Activated CD4-positive, alpha-beta T cell treated with anti-CD3 and anti-CD28 coated beads, Interleukin-2, amount 10 ng/mL, durations not matched to agents 7 days and 5 days (primary cell): Measurements from ENCODE around the gene FKBP15. TPM values are rescaled to one million over a fixed set of nuclear protein-coding genes. Genes with fewer than 3 reads are reported as not detected.
"Not testable (repeated sequence)": the region's sequence is repeated elsewhere in the genome, so short reads cannot be mapped to it uniquely, and the experiment has no call there.

ENCODE experiments used
- CTCF ChIA-PET: fragments of 350-600 bp; sonication (Branson Sonifier 250); formaldehyde crosslinking; loops from one replicate; lab custom pipeline; 2021; ENCODE audit warnings: antibody characterized with exemption; lab: Charles Lee
- POLR2A ChIA-PET: fragments of 350-600 bp; sonication (Branson Sonifier 250); formaldehyde crosslinking; loops from one replicate; lab custom pipeline; 2021; ENCODE audit warnings: antibody characterized with exemption; lab: Charles Lee
- DNase-seq: peaks from one replicate; pipeline ENCODE4 v3.0.0-alpha.2; 2020
- H3K27ac Mint-ChIP-seq: one replicate; pipeline ENCODE4 v1.8.0; 2021; ENCODE audit warnings: mild to moderate bottlenecking, moderate library complexity, mixed read lengths
- H3K27me3 Mint-ChIP-seq: one replicate; pipeline ENCODE4 v1.8.0; 2021; ENCODE audit warnings: mixed read lengths
- H3K36me3 Mint-ChIP-seq: one replicate; pipeline ENCODE4 v1.8.0; 2021; ENCODE audit warnings: low read depth, mixed read lengths
- H3K4me1 Mint-ChIP-seq: one replicate; pipeline ENCODE4 v1.8.0; 2021; ENCODE audit warnings: mixed read lengths
- H3K4me3 Mint-ChIP-seq: one replicate; pipeline ENCODE4 v1.8.0; 2021; ENCODE audit warnings: mild to moderate bottlenecking, moderate library complexity, mixed read lengths
- H3K9me3 Mint-ChIP-seq: one replicate; pipeline ENCODE4 v1.8.0; 2021; ENCODE audit warnings: mixed read lengths
- total RNA-seq, 2 experiments: library from RNA; stranded (reverse); gene quantifications; one replicate each; pipeline ENCODE4 v1.2.3, GENCODE V29; 2021

FKBP15 gene
- total RNA-seq, 2 experiments from 2014 or later: 33.6 to 39.3 TPM

DNA sequence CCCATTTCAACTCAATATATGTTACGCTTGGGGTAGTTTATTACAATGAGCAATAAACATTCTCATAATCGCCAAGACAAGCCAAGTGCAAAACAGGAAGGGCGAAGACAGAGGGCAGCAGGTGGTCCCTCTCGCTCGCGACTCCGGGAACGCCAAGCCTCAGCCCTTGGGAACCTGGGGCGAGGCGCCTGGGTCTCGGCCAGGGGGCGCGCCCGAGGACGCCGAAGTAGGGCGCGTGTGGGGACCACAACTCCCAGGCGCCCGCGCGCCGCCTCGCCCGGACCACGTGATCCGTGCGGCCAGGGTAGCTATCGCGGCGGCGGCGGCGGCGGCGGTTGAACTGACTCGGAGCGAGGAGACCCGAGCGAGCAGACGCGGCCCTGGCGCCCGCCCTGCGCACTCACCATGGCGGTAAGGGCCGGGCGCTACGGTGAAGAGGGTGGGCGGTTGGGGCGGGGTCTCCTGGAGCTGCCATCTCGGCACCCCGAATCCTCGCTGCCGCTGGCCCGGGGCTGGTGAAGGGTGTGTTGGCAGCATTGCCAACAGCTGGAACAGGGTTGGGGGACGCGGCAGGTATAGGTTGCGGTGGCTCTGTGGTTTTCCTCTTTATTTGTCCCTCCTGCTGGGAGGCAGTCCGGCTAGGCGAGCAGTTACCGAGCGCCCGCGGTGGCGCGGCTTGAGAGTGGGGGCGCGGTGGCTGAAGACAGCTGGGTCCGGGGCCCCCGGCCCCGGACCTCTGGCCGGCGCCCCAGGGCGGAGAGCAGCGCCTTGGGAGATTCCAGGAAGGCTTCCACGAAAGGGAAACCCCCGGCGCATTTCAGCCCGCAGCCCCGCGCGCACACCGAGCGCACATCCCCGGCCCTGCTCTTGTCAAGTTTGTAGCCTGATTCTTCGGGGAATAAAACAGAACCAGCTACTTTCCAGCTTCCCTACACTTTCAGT, 70.1 kb downstream of the FKBP15 start, which contains the start of gene SLC31A2:
SLC31A2 (plus strand) TSS at position 338 of the 942 bp plus-strand sequence; CDS start at position 406, 68 bp downstream.
- Mint-ChIP-seq H3K4me3 (peak within 1 kb of the TSS; percentile 72), H3K36me3 (peaks cover under 1% of the 10 kb centered on the region), H3K27me3 (peaks cover 14% of the 10 kb centered on the region), H3K4me1 (peaks cover 27% of the 10 kb centered on the region), H3K27ac (peak within 1 kb of the TSS; percentile 69), H3K9me3 (no peaks in the 10 kb centered on the region)
- POLR2A ChIA-PET: no interaction called here
- CTCF ChIA-PET: interaction anchor here (0.6 to 1.7 kb wide), 6 partner anchors 9 to 1545 kb away, joined by 3 to 6 read pairs (median 4); no protein-coding TSS in a partner anchor
- peak; percentile 88 for DNase-seq

- H3K9me3 Mint-ChIP-seq, H3K27ac Mint-ChIP-seq, DNase-seq, POLR2A ChIA-PET, H3K4me3 Mint-ChIP-seq, H3K36me3 Mint-ChIP-seq: not testable (repeated sequence)
- peaks cover 22% of the 10 kb centered on the region for H3K27me3 Mint-ChIP-seq
- CTCF ChIA-PET: interaction anchor here (0.5 to 1.4 kb wide), 3 partner anchors 10 to 310 kb away, joined by 3 to 4 read pairs (median 3); no protein-coding TSS in a partner anchor
- peaks cover 15% of the 10 kb centered on the region for H3K4me1 Mint-ChIP-seq
Measured at GRCh38 chr9:113149561-113149960, 71.5 kb downstream of the FKBP15 start.

DNA sequence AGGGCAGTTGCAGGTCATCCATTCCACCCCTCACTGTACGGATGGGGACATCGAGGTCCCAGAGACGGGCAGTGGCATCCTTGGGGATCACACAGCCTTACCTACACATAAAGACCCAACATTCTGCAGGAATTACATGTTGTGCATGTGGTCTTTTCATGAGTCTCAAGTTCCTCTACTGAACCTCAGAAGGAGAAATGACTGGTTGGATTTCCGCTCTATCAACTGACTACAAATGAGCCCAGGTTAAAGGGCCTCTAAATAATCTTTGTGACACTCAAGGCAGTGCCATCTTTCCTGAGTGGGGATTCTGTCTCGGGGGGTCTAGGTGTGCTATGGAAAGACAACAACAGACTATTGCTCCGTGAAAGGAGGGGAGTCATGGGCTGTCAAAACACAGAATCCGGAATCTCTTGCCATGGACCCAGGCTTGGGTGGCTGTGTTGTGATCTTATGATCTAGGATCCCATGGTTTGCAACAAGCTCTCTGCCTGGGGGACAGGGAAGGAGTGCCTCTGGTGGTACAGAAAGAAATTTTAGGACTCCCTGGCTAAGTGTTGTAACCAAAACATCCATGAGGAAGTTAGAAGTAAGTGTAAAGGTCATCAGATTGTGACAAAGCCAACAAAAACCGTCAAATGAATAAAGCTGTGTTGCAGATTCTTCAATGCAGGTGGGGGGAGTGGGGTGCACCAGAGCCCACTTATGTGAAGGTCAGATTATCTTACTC, 72.1 kb downstream of the FKBP15 start:
- Mint-ChIP-seq H3K9me3 (no peaks in the 10 kb centered on the region), H3K4me3 (no peak overlapping the region), H3K4me1 (peaks cover 15% of the 10 kb centered on the region), H3K27ac (no peak overlapping the region), H3K36me3 (no peaks in the 10 kb centered on the region), H3K27me3 (peaks cover 23% of the 10 kb centered on the region)
- CTCF ChIA-PET: interaction anchor here (0.5 to 1.4 kb wide), 2 partner anchors 37 to 311 kb away, joined by 3 to 4 read pairs; no protein-coding TSS in a partner anchor
- DNase-seq: no peak
- POLR2A ChIA-PET: no interaction called here

DNA sequence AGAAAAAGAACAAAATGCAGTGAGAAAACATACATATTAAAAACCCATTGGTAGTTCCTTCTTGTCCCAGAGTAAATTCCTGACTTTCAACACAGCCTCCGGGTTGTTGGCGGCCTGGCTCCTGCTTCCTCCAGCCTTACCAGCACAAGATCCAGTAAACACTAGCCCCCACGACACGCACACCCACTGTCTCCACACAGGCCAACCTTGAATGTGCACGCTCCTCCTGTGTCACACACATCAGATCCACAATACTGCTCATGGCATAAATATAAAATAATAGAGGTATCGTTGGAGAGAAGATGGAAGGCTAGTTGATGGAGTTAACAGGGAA, 72.7 kb downstream of the FKBP15 start:
- H3K4me1 Mint-ChIP-seq: peaks cover 15% of the 10 kb centered on the region
- POLR2A ChIA-PET: no interaction called here
- no peaks in the 10 kb centered on the region for H3K9me3 Mint-ChIP-seq
- CTCF ChIA-PET: no interaction called here
- no peak overlapping the region for H3K4me3 Mint-ChIP-seq
- no peak for DNase-seq
- H3K27ac Mint-ChIP-seq: no peak overlapping the region
- H3K27me3 Mint-ChIP-seq: peaks cover 28% of the 10 kb centered on the region
- no peaks in the 10 kb centered on the region for H3K36me3 Mint-ChIP-seq

GRCh38 chr9:113143432-113144227, 77.4 kb downstream of the FKBP15 start:
- Mint-ChIP-seq H3K4me3 (no peak overlapping the region), H3K4me1 (no peaks in the 10 kb centered on the region), H3K9me3 (peaks cover 4% of the 10 kb centered on the region), H3K36me3 (no peaks in the 10 kb centered on the region), H3K27ac (no peak overlapping the region), H3K27me3 (peaks cover 23% of the 10 kb centered on the region)
- POLR2A ChIA-PET: interaction anchor here (0.7 kb wide), 1 partner anchor 985 kb away, joined by 12 read pairs; no protein-coding TSS in a partner anchor
- no peak for DNase-seq
- CTCF ChIA-PET: no interaction called here

GRCh38 chr9:113140896-113141295, 80.2 kb downstream of the FKBP15 start:
- H3K9me3 Mint-ChIP-seq, H3K36me3 Mint-ChIP-seq, H3K27ac Mint-ChIP-seq, H3K4me1 Mint-ChIP-seq, H3K4me3 Mint-ChIP-seq, DNase-seq, POLR2A ChIA-PET: not testable (repeated sequence)
- peaks cover 21% of the 10 kb centered on the region for H3K27me3 Mint-ChIP-seq
- CTCF ChIA-PET: interaction anchor here (0.5 kb wide), 1 partner anchor 1796 kb away, joined by 3 read pairs; no protein-coding TSS in a partner anchor

- Mint-ChIP-seq H3K27me3 (peaks cover 16% of the 10 kb centered on the region), H3K36me3 (no peaks in the 10 kb centered on the region), H3K9me3 (peaks cover 4% of the 10 kb centered on the region), H3K4me1 (no peaks in the 10 kb centered on the region), H3K4me3 (no peak overlapping the region), H3K27ac (no peak overlapping the region)
- no peak for DNase-seq
- ChIA-PET POLR2A (no interaction called here), CTCF (interaction anchor here (0.6 to 1.0 kb wide), 3 partner anchors 10 to 1257 kb away, joined by 3 to 4 read pairs (median 3); no protein-coding TSS in a partner anchor)
Measured at GRCh38 chr9:113139953-113140352, 81.1 kb downstream of the FKBP15 start.

DNA sequence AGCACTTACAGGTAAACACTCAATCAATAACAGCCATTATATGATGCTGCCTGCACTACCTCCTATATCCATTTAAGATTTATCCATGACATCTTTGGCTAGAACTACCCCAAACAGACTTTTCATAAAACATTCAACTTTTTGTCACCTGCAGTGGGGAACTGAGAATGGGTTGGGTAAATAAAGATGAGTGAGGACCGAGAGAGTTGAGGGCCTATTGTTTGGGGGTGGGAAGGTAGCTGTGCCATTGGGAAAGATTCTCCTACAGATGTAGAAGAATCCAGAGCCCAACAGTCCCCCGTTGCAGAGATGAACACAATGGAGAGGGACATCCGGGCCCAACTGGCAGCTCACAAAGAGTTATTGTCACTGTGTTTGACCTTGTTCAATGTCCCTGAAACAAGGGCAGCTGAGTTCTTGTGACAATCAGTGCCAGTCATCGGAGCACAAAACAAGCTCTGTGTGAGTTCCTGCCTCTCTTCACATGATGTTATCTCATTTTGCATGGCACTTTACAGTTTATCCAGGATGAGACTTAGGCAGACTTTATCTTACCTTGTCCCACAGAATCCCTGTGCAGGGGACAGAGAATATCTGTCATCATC, 81.8 kb downstream of the FKBP15 start:
- Mint-ChIP-seq H3K27me3 (peaks cover 12% of the 10 kb centered on the region), H3K9me3 (peaks cover 4% of the 10 kb centered on the region), H3K27ac (no peak overlapping the region), H3K4me3 (no peak overlapping the region), H3K4me1 (no peaks in the 10 kb centered on the region), H3K36me3 (no peaks in the 10 kb centered on the region)
- CTCF ChIA-PET: interaction anchor here (0.6 to 1.0 kb wide), 3 partner anchors 11 to 1257 kb away, joined by 3 to 4 read pairs (median 3); no protein-coding TSS in a partner anchor
- no peak for DNase-seq
- POLR2A ChIA-PET: no interaction called here

- no peaks in the 10 kb centered on the region for H3K4me1 Mint-ChIP-seq
- ChIA-PET CTCF (interaction anchor here (1.0 kb wide), 1 partner anchor 11 kb away, joined by 3 read pairs; no protein-coding TSS in a partner anchor), POLR2A (no interaction called here)
- no peak for DNase-seq
- H3K27me3 Mint-ChIP-seq: peaks cover 16% of the 10 kb centered on the region
- peaks cover 4% of the 10 kb centered on the region for H3K9me3 Mint-ChIP-seq
- no peak overlapping the region for H3K27ac Mint-ChIP-seq
- H3K4me3 Mint-ChIP-seq: no peak overlapping the region
- H3K36me3 Mint-ChIP-seq: no peaks in the 10 kb centered on the region
Measured at GRCh38 chr9:113138760-113139159, 82.3 kb downstream of the FKBP15 start.

DNA sequence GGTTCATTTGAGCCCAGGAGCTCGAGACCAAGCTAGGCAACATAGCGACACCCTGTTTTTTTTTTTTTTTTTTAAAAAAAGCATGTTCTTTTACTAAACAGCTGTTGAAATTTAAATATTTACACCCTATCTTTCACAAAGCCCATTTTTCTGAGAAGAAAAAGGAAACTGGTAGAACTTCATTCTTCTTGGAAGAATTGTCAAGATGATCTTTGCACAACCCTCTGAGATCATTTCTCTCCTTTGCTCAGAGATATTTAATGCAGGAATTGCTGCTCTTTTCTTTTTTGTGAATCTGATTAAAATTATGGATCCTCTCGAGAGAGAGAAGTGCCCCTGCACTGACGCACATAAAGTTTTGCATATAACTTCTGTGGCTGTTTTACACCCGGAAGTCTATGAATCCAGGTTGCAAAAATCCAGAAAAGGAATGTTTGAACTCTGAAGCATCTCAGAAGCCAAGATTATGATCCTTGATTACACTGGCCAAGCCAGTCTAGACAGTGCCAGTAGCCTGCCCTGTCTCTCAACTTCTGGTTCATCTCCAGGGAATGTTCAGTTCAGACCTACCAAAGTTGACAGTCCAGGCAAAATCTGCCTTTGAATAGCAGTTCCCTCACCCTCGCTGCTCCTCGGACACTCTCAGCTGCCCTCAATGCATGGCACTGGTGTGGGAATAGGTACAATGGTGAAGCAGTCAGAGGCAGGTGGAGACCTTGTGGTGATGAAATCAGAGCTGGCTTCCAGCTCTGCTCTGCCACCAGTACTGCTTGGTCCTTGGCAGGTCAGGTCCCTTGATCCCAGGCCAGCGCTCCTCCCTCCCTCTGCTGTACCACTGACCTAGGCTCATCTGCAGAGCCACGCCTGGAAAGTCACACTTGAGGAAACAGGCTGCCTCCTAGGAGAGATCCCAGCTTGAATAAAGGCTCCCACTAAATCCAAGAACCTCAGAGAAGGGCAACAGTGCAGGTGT, 83.6 kb downstream of the FKBP15 start:
- Mint-ChIP-seq H3K36me3 (no peaks in the 10 kb centered on the region), H3K27ac (no peak overlapping the region), H3K4me1 (no peaks in the 10 kb centered on the region), H3K9me3 (peaks cover 4% of the 10 kb centered on the region), H3K4me3 (no peak overlapping the region), H3K27me3 (peaks cover 15% of the 10 kb centered on the region)
- DNase-seq: no peak
- ChIA-PET POLR2A (no interaction called here), CTCF (no interaction called here)

- peaks cover 33% of the 10 kb centered on the region for H3K27me3 Mint-ChIP-seq
- no peak overlapping the region for H3K27ac Mint-ChIP-seq
- POLR2A ChIA-PET: no interaction called here
- CTCF ChIA-PET: interaction anchor here (0.6 to 1.5 kb wide), 3 partner anchors 14 to 143 kb away, joined by 3 to 5 read pairs (median 3); partner anchors contain the start of genes CDC26, FKBP15 and SLC31A1
- no peaks in the 10 kb centered on the region for H3K36me3 Mint-ChIP-seq
- no peak overlapping the region for H3K4me3 Mint-ChIP-seq
- no peaks in the 10 kb centered on the region for H3K9me3 Mint-ChIP-seq
- DNase-seq: peak; percentile 32
- H3K4me1 Mint-ChIP-seq: peaks cover under 1% of the 10 kb centered on the region
Measured at GRCh38 chr9:113131689-113132151, 89.4 kb downstream of the FKBP15 start.
